Panc1 (cell line): Measurements from ENCODE around the gene SMIM1.

Source experiments
- POLR2AphosphoS5 ChIP-seq: IDR thresholded peaks from 2 replicates; pipeline ENCODE4 v1.6.1; 2012; ENCODE audit warnings: mild to moderate bottlenecking, low read depth, low read length, moderate library complexity
- SIN3A ChIP-seq: IDR thresholded peaks from 2 replicates; pipeline ENCODE4 v1.6.1; 2012; ENCODE audit warnings: low read depth, mild to moderate bottlenecking, low read length, moderate library complexity, borderline replicate concordance; ENCODE audit not compliant: insufficient read depth
- TF ChIP-seq, protein P1 (sequence below): fragments of 450-650 bp; IDR thresholded peaks from 2 replicates; pipeline ENCODE4 v1.5.1; 2017; ENCODE audit warnings: mild to moderate bottlenecking
- TF ChIP-seq, protein P2 (sequence below), 2 experiments: IDR thresholded peaks; 2 replicates each; pipeline ENCODE4 v1.6.1; 2011 to 2012; ENCODE audit warnings: low read depth in 2 of 2, control low read depth in 1 of 2, low read length in 1 of 2, mild to moderate bottlenecking in 1 of 2, moderate library complexity in 1 of 2; ENCODE audit not compliant: insufficient read depth in 1 of 2

GRCh38 chr1:3735688-3736087 is 36.9 kb upstream of the SMIM1 start:
- TF ChIP-seq, protein P1, sequence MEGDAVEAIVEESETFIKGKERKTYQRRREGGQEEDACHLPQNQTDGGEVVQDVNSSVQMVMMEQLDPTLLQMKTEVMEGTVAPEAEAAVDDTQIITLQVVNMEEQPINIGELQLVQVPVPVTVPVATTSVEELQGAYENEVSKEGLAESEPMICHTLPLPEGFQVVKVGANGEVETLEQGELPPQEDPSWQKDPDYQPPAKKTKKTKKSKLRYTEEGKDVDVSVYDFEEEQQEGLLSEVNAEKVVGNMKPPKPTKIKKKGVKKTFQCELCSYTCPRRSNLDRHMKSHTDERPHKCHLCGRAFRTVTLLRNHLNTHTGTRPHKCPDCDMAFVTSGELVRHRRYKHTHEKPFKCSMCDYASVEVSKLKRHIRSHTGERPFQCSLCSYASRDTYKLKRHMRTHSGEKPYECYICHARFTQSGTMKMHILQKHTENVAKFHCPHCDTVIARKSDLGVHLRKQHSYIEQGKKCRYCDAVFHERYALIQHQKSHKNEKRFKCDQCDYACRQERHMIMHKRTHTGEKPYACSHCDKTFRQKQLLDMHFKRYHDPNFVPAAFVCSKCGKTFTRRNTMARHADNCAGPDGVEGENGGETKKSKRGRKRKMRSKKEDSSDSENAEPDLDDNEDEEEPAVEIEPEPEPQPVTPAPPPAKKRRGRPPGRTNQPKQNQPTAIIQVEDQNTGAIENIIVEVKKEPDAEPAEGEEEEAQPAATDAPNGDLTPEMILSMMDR = no peak
- TF ChIP-seq, protein P2, sequence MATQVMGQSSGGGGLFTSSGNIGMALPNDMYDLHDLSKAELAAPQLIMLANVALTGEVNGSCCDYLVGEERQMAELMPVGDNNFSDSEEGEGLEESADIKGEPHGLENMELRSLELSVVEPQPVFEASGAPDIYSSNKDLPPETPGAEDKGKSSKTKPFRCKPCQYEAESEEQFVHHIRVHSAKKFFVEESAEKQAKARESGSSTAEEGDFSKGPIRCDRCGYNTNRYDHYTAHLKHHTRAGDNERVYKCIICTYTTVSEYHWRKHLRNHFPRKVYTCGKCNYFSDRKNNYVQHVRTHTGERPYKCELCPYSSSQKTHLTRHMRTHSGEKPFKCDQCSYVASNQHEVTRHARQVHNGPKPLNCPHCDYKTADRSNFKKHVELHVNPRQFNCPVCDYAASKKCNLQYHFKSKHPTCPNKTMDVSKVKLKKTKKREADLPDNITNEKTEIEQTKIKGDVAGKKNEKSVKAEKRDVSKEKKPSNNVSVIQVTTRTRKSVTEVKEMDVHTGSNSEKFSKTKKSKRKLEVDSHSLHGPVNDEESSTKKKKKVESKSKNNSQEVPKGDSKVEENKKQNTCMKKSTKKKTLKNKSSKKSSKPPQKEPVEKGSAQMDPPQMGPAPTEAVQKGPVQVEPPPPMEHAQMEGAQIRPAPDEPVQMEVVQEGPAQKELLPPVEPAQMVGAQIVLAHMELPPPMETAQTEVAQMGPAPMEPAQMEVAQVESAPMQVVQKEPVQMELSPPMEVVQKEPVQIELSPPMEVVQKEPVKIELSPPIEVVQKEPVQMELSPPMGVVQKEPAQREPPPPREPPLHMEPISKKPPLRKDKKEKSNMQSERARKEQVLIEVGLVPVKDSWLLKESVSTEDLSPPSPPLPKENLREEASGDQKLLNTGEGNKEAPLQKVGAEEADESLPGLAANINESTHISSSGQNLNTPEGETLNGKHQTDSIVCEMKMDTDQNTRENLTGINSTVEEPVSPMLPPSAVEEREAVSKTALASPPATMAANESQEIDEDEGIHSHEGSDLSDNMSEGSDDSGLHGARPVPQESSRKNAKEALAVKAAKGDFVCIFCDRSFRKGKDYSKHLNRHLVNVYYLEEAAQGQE (IDR thresholded peaks at IDR 0.05; ENCODE audit: insufficient read depth in 1 of 2, low read depth in 2 of 2, low read length in 1 of 2) = no peak
- TF ChIP-seq SIN3A = no peak
- no peak for TF ChIP-seq POLR2AphosphoS5
